ENCODE data around the gene ZNF564. TPM values are rescaled to one million over a fixed set of nuclear protein-coding genes. Genes with fewer than 3 reads are reported as not detected.
"Not testable (repeated sequence)": the region's sequence is repeated elsewhere in the genome, so short reads cannot be mapped to it uniquely, and the experiment has no call there.

ZNF564 gene
- total RNA-seq, 2 donors from 2014 or later = 17.6 to 17.9 TPM

GRCh38 chr19:12581100-12581499 lies 29.8 kb upstream of the ZNF564 start:
- TF ChIP-seq CTCF (IDR thresholded peaks at IDR 0.05) (no peak), POLR2A (IDR thresholded peaks at IDR 0.05) (no peak), POLR2AphosphoS5 (IDR thresholded peaks at IDR 0.05) (no peak)
- H3K4me3 ChIP-seq = no peak overlapping the region
- peaks cover 12 to 14% of the 10 kb centered on the region in 2 donors for H3K36me3 ChIP-seq
- no peaks in the 10 kb centered on the region for H3K9me3 ChIP-seq
- H3K27ac ChIP-seq = no peak overlapping the region
- WGBS = 90% methylated on average over 9 of the region's 9 CpGs
- intact Hi-C loops (cut with DNase I) = no loop called here
- DNase-seq (ENCODE audit: low spot score) = no peak
- H3K27me3 ChIP-seq (replicated peaks; ENCODE audit: insufficient read depth) = no peaks in the 10 kb centered on the region
- H3K4me1 ChIP-seq (replicated peaks) = no peaks in the 10 kb centered on the region

GRCh38 chr19:12580180-12580694 lies 29.0 kb upstream of the ZNF564 start:
- H3K27ac ChIP-seq = no peak overlapping the region
- no peaks in the 10 kb centered on the region for H3K9me3 ChIP-seq
- no peaks in the 10 kb centered on the region for H3K27me3 ChIP-seq (replicated peaks; ENCODE audit: insufficient read depth)
- 94% methylated on average over 11 of the region's 11 CpGs for WGBS
- peaks cover 12 to 14% of the 10 kb centered on the region in 2 donors for H3K36me3 ChIP-seq
- intact Hi-C loops (cut with DNase I) = no loop called here
- TF ChIP-seq POLR2AphosphoS5 (IDR thresholded peaks at IDR 0.05) (no peak), CTCF (IDR thresholded peaks at IDR 0.05) (no peak), POLR2A (IDR thresholded peaks at IDR 0.05) (no peak)
- H3K4me3 ChIP-seq = no peak overlapping the region
- DNase-seq (ENCODE audit: low spot score) = no peak
- no peaks in the 10 kb centered on the region for H3K4me1 ChIP-seq (replicated peaks)

- TF ChIP-seq POLR2A (IDR thresholded peaks at IDR 0.05) (no peak), CTCF (IDR thresholded peaks at IDR 0.05) (no peak), POLR2AphosphoS5 (IDR thresholded peaks at IDR 0.05) (no peak)
- over 99% methylated on average over 10 of the region's 10 CpGs for WGBS
- DNase-seq (ENCODE audit: low spot score) = no peak
- intact Hi-C loops (cut with DNase I) = no loop called here
- Histone ChIP-seq H3K27me3 (replicated peaks; ENCODE audit: insufficient read depth) (no peaks in the 10 kb centered on the region), H3K27ac (no peak overlapping the region), H3K4me1 (replicated peaks) (no peaks in the 10 kb centered on the region), H3K4me3 (no peak overlapping the region), H3K9me3 (no peaks in the 10 kb centered on the region), H3K36me3 (peaks cover 12 to 14% of the 10 kb centered on the region in 2 donors)
Observed at GRCh38 chr19:12578641-12579040, 27.4 kb upstream of the ZNF564 start.

DNA sequence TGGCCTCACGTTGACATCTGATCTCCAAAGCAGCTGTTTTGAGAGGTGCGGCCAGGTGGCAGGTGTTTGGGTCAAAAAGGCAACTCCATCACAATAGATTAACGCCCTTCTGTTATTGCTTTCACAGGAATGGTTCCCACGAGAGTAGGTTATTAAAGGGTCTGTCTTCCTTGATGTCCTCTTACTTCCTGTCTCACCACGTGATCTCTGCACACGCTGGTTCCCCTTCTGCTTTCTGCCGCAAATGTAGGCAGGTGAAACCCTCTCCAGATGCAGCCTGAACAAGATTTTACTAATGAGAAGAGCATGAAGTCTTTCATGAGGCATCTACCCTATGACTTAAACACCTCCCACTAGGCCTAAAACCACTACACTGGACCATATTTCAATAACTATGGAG lies 22.8 kb upstream of the ZNF564 start:
- H3K27me3 ChIP-seq (replicated peaks; ENCODE audit: insufficient read depth) = no peaks in the 10 kb centered on the region
- intact Hi-C loops (cut with DNase I) = no loop called here
- peaks cover 0 to 3% of the 10 kb centered on the region in 2 donors for H3K36me3 ChIP-seq
- DNase-seq (ENCODE audit: low spot score) = no peak
- no peaks in the 10 kb centered on the region for H3K9me3 ChIP-seq
- H3K4me1 ChIP-seq (replicated peaks) = no peaks in the 10 kb centered on the region
- TF ChIP-seq POLR2AphosphoS5 (IDR thresholded peaks at IDR 0.05) (no peak), POLR2A (IDR thresholded peaks at IDR 0.05) (no peak), CTCF (IDR thresholded peaks at IDR 0.05) (no peak)
- no peak overlapping the region for H3K4me3 ChIP-seq
- 83% methylated on average over 7 of the region's 7 CpGs for WGBS
- no peak overlapping the region for H3K27ac ChIP-seq

- intact Hi-C loops (cut with DNase I) = no loop called here
- Histone ChIP-seq H3K4me3 (no peak overlapping the region), H3K36me3 (no peaks in the 10 kb centered on the region), H3K4me1 (replicated peaks) (no peaks in the 10 kb centered on the region), H3K27ac (no peak overlapping the region), H3K27me3 (replicated peaks; ENCODE audit: insufficient read depth) (no peaks in the 10 kb centered on the region), H3K9me3 (no peaks in the 10 kb centered on the region)
- TF ChIP-seq POLR2AphosphoS5 (IDR thresholded peaks at IDR 0.05) = no peak
- TF ChIP-seq POLR2A (IDR thresholded peaks at IDR 0.05) = no peak
- no peak for TF ChIP-seq CTCF (IDR thresholded peaks at IDR 0.05)
- WGBS = 90% methylated on average over 4 of the region's 4 CpGs
- no peak for DNase-seq (ENCODE audit: low spot score)
Observed at GRCh38 chr19:12567951-12568350, 16.7 kb upstream of the ZNF564 start.

DNA sequence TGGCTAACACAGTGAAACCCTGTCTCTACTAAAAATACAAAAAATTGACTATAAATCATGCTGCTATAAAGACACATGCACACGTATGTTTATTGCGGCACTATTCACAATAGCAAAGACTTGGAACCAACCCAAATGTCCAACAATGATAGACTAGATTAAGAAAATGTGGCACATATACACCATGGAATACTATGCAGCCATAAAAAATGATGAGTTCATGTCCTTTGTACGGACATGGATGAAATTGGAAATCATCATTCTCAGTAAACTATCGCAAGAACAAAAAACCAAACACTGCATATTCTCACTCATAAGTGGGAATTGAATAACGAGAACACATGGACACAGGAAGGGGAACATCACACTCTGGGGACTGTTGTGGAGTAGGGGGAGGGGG lies 15.1 kb upstream of the ZNF564 start:
- 91% methylated on average over 5 of the region's 5 CpGs for WGBS
- intact Hi-C loops (cut with DNase I); H3K36me3 ChIP-seq; H3K27me3 ChIP-seq (replicated peaks; ENCODE audit: insufficient read depth); H3K4me3 ChIP-seq; H3K9me3 ChIP-seq; H3K4me1 ChIP-seq (replicated peaks); DNase-seq (ENCODE audit: low spot score); H3K27ac ChIP-seq: not testable (repeated sequence)
